A549 (cell line): ENCODE results near the gene NKX6-2.

Experiments used
- EP300 ChIP-seq, 2 experiments: fragments of >200 bp; sonication (Bioruptor Twin); formaldehyde crosslinking; IDR thresholded peaks; 2 replicates in 1 of 2; 3 replicates in 1 of 2; pipeline ENCODE4 v1.6.1; 2016 to 2017
- RFX5 ChIP-seq: fragments of 450-650 bp; IDR thresholded peaks from 2 replicates; pipeline ENCODE4 v1.7.1; 2014; ENCODE audit warnings: antibody characterized with exemption, mild to moderate bottlenecking, moderate library complexity
- ZFP36 ChIP-seq: fragments of 450-650 bp; IDR thresholded peaks from 2 replicates; pipeline ENCODE4 v1.6.1; 2014; ENCODE audit warnings: borderline replicate concordance; ENCODE audit not compliant: partially characterized antibody
- TF ChIP-seq, protein P1 (sequence below): fragments of >200 bp; sonication (Bioruptor Twin); formaldehyde crosslinking; IDR thresholded peaks from 3 replicates; pipeline ENCODE4 v1.5.1; 2016
- TF ChIP-seq, protein P2 (sequence below): IDR thresholded peaks from 2 replicates; pipeline ENCODE4 v1.6.1; 2012

DNA sequence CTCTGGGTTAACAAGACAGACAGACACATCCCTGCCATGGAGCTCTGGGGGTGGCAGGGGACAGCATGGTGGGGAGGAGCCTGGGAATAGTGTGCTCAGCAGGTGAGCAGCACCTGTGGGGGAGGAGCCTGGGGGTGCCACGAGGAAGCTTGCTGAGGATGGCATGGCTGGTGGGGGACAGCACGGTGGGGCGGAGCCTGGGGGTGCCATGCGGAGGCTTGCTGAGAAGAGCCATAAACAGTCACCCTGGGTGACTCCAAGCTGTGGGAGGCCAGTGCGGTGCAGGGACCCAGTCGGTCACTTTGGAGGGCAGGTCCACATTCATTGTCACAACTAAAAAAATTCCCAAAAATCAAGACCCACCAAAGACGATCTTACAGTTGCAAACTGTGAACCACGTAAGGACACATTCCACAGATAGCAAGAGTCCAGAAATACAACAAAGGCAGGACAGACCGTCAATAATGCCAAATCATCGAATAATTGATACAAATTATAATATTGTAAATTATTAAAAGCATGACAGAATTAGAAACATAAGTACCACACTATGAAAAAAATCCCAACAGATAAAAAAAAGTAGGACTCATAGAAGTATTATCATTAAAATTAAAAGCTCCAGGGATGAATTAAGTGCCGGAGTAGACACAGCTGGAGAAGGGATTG lies 24.4 kb downstream of the NKX6-2 start:
- TF ChIP-seq, protein P1, sequence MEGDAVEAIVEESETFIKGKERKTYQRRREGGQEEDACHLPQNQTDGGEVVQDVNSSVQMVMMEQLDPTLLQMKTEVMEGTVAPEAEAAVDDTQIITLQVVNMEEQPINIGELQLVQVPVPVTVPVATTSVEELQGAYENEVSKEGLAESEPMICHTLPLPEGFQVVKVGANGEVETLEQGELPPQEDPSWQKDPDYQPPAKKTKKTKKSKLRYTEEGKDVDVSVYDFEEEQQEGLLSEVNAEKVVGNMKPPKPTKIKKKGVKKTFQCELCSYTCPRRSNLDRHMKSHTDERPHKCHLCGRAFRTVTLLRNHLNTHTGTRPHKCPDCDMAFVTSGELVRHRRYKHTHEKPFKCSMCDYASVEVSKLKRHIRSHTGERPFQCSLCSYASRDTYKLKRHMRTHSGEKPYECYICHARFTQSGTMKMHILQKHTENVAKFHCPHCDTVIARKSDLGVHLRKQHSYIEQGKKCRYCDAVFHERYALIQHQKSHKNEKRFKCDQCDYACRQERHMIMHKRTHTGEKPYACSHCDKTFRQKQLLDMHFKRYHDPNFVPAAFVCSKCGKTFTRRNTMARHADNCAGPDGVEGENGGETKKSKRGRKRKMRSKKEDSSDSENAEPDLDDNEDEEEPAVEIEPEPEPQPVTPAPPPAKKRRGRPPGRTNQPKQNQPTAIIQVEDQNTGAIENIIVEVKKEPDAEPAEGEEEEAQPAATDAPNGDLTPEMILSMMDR, result no peak
- TF ChIP-seq, protein P2, sequence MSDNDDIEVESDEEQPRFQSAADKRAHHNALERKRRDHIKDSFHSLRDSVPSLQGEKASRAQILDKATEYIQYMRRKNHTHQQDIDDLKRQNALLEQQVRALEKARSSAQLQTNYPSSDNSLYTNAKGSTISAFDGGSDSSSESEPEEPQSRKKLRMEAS, result no peak
- no peak for TF ChIP-seq ZFP36
- no peak for TF ChIP-seq EP300 (IDR thresholded peaks at IDR 0.05)
- TF ChIP-seq RFX5, result no peak
